Activated CD4-positive, alpha-beta T cell treated with anti-CD3 and anti-CD28 coated beads, Interleukin-10, Interleukin-2, amounts not matched to agents 100 ng/mL and 50 ng/mL, durations not matched to agents 16 hours and 8 hours (primary cell): ENCODE results near the gene MFN2.
A peak's percentile ranks its signal among the peaks of the same experiment; 100 is the strongest.
"Not testable (repeated sequence)": the region's sequence is repeated elsewhere in the genome, so short reads cannot be mapped to it uniquely, and the experiment has no call there.

Experiments
- DNase-seq: peaks from one replicate; pipeline ENCODE4 v3.0.0-alpha.2; 2020

MFN2 gene

DNA sequence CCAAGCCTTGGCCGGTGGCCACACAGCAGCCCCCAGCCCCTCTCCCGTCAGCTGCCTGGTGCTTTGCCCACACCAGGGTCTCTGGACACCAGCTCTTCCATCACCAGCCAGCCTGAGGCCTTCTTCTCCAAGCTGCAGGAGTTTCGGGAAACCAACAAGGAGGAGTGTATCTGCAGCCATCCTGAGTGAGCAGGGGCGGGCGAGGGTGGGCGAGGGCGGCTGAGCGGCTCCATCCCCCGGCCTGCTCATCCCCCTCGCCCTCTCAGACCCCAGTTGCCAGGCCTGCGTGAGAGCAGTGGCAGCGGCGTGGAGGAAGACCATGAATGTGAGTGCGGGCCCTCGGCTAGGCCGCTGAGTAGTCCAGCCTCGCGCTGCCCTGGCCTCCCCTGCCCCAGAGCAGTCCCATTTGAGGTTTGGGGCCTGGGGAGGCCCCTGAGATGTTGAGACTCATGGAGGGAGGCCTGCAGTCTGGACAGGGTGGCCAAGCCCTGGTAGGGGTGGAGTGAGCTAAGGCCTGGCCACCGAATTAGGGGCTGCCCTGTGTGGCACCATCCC lies 48.8 kb downstream of the MFN2 start:
- no peak for DNase-seq

DNA sequence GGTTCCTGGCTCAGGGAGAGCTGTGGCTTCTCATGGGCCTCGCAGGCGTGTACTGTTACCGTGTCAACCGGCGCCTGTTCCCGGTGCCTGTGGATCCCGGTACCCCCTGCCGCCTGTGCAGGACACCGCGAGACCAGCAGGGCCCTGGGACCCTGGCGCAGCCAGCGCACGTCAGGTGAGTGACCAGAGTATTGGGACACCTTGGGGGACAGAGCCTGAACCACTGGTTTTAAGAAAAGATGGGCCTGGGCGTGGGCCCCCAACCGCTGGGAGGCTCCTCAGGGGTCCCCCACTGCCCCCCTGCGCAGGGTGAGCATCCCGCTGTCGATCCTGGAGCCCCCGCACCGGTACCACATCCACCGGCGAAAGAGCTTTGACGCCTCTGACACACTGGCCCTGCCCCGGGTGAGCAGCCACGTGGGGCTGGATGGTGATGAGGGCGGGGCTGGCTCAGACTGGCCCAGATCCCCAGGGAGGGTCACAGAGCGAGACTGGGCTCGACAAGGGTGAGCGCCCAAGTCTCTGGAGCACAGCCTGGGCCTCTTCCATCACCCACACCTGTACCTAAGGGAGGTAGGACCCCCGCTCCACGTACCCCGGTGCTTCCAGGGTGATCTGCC lies 49.6 kb downstream of the MFN2 start:
- DNase-seq, result no peak

DNA sequence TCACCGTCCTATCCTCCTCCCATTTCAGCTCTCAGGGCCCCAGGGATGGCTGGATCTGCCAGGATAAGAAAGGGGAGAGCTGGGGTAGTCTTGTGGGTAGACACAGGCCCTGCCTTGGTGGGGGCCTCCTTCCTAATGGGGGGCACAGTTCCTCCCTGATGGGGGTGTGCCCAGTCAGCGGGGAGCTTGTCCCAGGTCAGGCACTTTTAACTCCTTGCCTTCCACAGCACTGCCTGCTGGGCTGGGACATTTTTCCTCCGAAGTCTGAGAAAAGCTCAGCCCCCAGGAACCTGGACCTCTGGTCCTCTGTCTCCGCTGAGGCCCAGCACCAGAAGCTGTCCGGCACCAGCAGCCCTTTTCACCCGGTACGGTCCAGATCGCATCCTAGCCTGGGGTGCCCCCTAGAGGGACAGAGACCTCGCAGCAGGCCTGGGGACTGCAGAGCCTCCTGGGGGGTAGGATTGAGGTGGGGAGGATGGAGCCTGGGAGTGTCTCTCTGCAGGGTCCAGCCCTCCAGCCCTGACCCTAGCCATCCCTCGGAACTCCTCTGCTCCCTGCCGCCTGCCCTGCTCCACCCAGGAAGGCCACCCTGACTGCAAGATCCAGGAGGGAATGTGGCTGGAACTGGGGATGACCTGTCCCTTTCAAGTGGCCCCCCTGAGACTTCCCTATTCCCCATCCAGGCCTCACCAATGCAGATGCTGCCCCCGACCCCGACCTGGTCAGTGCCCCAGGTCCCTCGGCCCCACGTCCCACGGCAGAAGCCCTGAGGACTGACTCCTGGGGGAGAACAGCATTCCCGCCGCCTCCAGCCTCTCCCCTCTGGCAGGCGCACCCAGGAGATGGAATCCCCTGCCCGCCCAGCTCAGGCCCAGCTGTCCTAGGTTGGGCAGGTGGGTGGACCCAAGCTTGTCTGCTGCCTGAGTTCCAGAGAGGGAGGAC lies 51.1 kb downstream of the MFN2 start:
- peak; percentile 64 for DNase-seq

DNA sequence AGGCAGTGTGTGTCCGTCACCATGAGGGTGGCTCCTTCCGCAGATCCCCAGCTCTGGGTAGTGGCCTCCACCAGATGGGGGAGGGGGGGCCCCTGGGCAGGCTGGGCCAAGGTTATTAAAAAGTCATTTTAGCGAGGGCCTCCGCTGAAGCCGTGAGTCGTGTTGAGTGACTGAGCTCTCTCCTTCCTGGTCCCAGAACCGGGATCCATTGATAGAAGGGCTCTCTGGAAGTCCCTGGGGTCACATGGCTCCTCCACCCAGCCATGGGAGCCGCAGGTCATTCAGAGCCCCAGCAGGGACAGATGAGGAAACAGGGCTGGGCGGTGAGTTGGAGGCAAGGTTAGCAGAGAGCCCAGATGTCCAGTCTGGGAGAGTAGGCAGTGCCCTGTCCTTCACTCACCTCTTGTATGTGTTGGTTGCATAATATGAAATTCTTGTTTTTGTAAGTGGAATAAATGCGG lies 51.9 kb downstream of the MFN2 start:
- DNase-seq, result no peak

DNA sequence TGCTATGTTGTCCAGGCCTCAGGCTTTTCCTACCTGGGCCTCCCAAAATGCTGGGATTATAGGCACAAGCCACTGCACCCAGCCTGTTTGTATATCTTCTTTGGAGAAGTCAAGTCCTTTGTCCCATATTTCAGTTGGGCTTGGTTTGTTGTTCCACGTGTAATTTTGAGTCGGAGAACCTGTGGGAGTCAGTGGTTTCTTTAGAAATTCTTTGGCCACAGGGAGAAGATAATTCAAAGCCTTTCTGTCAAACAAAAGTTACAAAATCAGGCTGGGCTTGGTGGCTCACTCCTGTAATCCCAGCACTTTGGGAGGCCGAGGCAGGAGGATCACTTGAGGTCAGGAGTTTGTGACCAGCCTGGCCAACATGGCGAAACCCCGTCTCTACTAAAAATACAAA lies 53.2 kb downstream of the MFN2 start:
- not testable (repeated sequence) for DNase-seq

DNA sequence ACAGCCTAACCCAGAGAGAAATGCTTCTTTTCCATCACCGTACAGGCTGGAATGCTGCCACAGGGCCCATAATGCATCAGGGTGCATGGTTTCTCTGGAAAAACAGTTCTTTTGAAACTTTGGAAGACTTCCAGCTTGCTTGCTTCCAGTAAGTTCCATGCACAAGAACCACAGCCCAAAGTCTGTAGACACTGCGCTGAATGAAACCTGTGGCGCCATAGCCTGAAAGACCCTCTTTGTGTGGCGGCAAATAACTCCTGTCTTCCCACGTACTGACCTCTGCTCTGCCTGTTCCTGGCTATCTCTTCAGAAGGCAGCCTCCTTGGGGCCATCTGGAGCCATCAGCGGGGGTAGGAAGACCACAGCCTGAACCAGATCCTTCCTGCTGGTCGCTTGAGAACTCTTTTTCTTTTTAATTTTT lies 54.1 kb downstream of the MFN2 start:
- no peak for DNase-seq

DNA sequence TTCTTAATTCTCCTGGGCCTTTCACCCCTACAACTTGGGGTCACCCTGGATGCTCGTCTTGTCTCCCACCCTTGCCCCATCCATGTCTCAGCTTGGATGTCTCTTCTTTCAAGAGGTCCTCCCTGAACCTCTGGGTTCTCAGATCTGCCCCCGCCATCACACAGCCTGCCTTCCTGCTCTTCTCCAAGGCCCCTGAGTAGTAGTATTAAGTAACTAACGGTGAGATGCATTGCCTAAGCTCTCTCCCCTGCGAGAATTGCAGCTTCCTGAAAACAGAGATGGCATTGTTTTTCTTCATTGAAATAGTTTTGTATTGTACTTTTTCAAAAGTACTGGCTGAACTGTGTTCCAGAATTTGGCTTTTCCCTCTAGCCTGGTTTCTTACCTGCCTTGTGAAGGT lies 55.1 kb downstream of the MFN2 start:
- DNase-seq, result no peak

DNA sequence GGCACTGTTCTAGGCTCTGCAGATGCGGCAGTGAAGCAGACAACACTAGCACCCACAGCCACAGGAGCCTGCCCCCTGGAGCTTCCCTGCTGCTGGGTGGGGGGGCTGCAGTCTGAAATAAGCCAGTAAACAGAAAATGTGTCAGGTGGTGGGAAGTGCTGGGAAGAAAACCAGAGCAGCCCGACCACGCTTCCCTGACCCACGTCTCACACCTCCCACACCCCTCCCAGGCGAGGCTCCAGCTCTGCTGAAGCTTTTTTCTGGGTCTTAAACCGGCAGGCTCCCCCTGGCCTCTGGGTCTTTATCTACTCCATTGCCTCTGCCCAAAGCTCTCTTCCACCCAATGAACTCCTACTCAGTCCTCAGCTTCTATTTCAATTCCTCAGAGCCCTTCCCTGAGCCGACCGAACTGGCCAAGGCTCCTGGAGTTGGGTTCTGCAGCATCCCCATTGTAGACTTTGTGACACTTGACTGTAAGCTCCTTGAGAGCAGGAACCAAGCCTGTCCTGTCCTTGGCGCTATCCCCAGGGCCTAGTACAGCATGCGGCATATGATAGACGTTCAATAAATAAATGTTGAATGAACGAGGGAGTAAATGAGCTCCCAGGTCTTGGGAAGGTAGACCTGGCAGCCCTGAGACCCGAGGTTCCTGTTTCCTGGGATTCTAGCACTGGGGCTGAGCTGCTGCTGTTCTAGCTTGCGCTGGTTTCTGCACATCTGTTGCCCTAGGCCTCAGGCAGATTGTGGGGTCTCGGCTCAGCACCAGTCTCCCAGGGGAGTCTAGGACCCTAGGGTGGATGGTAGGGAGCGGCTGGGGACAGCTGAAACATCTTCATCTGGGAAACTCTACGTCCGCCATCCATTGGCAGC lies 57.5 kb downstream of the MFN2 start:
- DNase-seq, result no peak

DNA sequence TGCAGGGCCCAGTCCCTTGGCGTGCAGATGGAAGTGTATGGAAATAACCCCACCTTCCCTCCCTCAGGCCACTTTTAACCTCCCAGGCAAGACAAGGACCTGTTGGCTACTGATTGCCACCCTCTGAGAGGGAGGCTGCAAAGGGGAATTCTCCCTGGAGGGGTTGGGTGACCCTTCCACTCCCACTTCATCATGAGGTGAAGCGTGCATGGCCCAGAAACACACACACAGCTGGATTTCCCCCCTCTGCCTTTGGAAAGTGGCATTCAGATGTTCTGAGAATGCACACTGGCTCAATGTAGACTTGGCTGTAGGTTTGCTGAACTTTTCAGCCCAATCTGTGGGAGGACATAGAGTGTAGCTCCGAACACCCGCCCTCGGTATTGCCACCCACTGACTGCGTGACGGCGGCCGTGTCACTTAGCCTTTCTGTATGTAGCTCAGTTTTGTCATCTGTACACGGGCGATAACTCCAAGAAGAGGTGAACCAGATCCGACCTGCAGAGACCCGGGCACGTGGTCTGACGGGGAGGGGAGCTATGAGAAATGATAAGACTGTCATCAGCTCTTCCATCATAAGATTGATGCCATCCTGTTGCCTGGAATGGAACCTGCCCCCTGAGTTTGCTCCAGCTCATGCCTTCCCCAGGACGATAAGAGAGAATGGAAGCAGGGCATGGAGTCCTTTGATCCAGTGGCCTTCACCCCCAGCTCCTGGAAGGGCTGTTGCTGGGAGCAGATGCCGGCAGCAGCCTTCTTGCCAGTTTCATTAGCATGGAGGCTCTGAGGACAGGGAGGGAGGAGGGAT lies 58.3 kb downstream of the MFN2 start:
- no peak for DNase-seq

DNA sequence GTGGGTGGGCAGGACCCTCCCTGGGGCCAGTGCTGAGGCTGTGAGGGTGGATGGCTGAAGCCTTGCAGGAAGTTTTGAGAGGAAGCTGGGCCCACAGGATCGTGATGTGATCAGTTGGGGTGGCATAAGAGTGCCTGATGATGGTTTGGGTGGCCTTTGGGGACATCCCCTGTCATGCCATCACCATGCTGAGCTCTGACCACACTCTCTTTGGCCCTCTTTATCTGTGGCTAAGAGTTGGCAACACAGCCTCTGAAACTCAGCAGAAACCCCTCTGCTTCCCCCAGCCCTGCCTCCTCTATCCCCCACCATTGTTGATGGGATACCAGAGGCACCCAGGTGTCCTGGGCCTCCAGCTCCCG lies 58.9 kb downstream of the MFN2 start:
- DNase-seq, result no peak

DNA sequence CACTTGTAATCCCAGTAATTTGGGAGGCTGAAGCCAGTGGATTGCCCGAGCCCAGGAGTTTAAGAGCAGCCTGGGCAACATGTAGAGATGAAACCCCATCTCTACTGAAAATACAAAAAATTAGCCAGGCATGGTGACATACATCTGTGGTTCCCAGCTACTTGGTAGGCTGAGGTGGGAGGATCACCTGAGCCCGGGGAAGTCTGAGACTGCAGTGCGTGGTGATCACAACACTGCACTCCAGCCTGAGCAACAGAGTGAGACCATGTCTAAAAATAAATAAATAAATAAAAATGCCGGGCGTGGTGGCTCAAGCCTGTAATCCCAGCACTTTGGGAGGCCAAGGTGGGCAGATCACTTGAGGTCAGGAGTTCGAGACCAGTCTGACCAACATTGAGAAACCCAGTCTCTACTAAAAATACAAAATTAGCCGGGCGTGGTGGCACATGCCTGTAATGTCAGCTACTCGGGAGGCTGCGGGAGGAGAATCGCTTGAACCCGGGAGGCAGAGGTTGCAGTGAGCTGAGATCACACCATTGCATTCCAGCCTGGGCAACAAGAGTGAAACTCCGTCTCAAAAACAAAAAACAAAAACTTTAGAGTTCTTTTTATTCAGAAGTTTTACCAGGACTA lies 59.7 kb downstream of the MFN2 start:
- DNase-seq, result not testable (repeated sequence)

DNA sequence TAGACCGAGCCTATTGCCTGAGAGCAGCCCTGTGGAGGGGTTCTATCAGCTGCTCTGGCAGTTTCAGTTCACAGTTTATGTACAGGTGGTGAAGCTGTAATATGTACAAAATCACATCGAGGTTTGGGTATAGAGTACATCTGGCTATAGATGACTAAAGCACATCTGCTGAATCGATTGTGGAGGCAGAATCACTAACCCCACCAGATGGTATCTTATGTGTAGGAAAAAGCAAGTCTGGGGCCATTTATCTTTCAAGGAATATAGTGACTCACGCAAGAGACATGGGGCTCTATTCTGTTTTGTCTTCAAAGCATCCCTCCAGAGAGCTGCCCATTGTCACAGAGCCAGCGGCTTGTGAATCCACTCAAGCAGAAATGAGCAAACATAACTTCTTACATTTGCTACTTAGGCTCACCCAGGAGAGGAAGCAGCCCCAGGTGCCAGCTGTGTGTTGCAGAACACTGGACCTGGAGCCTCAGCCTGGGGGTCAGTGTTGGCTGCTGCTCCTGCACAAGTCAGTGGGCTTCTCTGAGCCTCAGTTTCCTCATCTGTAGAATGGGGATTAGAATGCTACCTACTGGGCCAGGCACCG lies 60.3 kb downstream of the MFN2 start:
- DNase-seq, result peak; percentile 83

DNA sequence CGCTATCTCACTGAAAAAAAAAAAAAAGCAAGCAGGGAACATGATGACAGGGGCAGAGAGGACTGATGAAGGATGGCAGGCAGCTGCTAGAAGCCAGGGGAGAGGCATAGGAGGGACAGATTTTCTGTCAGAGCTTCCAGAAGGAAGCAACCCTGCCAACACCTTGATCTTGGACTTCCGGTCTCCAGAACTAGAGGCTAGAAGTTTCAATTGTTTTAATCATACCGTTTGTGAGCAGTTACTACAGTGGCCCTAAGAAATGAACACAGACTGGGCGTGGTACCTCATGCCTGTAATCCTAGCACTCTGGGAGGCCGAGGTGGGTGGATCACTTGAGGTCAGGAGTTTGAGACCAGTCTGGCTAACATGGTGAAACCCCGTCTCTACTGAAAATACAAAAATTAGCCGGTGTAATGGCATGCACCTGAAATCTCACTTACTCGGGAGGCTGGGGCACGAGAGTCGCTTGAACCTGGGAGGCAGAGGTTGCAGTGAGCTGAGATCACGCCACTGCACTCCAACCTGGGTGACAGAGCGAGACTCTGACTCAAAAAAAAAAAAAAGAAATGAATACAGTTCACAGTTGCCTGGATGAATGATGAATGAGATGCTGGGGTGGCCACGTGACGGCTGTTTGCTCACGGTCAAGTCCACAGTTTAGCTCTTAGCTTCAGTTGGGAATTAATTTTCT lies 64.1 kb downstream of the MFN2 start:
- peak; percentile 78 for DNase-seq

DNA sequence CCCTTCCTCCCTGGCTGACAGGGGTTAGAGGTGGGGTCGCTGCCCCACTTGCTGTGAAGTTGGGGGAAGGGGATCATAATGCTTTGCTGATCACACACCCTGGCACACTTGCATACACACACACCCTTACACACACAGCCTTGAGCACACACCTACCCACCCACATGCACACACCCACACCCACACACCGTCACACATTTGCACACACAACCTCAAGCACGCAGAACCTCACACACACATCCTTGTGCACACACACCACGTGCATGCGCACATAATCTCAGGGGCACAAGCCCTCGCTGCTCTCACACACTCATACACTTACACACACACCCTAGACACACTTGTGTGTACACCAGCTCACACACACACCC lies 66.5 kb downstream of the MFN2 start:
- no peak for DNase-seq

DNA sequence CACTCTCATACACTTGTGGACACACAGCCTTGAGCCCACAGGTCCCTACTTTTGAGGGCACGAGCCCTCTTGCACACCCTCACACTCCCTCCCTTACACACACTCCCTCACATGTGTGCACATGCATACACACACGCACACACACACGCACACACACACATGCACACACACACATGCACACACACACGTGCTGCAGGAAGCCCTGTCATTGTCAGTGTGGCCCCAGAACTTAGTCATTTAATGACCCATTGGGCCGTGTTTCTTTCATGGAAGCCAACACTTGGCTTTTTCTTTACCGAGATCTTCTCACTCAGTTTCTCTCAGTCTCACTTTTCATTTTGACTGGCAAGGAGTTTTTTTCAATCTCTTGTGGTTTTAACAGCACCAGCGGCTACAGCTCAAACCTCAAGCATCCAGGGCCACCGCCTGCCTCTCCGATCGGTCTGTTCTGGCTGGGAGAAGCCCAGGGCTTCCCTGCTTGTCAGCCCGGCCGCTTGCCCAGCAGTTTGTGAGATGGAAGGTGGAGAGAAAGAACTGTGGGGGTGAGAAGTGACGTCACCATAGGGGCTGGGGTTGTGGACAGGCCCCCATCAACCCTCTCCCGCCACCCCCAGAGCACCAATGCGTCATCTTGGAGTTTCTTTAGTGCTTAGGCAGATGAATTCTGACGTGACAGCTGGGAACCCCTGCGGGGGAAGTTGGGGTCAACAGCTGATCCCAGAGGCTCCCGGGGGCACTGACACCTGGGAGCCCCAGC lies 67.1 kb downstream of the MFN2 start:
- peak; percentile 96 for DNase-seq

DNA sequence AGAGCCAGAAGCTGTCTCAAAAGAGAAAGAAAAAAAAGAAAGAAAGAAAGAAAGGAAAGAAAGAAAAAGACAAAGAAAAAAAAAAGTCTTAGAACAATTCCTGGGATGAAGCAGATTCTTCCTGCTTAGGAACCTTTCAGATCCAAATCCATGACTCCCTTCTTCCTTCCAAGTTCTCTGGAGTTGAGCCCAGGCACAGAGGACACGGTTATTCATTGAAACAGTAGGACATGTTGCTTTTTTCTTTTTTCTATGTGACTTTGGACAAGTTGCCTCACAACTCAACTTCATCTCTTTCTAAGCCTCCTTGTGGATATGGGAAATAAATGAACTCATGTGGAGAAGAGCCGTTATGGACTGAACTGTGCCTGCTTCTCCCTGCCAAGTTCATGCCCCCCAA lies 68.1 kb downstream of the MFN2 start:
- no peak for DNase-seq

DNA sequence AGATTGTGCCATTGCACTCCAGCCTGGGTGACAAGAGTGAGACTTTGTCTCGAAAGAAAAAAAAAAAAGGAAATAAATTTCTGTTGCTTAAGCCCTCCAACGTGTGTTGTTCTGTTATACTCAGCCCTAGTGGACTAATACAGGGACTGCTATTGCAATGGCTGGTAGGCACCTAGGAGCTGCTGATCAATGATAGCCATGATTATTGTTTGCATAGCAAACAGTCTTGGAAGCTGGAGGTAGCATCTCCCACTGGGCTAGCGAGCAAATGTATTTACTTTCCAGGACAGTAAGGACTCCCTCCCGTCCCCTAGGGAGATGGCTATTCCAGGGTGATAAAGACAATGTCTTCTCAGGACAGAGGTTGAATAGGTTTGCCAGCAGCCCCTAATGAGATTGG lies 69.4 kb downstream of the MFN2 start:
- DNase-seq, result no peak

DNA sequence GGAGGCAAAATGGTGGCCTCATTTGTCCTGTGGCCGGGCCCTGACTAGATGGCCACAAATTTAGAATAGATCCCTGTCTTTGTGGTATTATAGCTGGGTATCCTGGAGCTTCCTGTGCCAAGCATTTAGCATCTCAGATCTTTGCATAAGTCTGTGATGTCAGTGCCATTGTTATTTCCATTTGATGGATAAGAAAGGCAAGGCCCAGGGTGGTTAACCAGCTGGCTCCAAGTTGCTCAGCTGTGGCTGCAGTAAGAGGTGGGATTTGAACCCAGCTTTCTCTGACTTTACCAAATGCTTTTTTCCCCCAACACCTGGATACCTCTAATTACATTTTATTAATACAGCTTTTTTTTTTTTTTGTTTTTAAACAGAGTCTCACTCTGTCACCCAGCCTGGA lies 71.1 kb downstream of the MFN2 start:
- no peak for DNase-seq

DNA sequence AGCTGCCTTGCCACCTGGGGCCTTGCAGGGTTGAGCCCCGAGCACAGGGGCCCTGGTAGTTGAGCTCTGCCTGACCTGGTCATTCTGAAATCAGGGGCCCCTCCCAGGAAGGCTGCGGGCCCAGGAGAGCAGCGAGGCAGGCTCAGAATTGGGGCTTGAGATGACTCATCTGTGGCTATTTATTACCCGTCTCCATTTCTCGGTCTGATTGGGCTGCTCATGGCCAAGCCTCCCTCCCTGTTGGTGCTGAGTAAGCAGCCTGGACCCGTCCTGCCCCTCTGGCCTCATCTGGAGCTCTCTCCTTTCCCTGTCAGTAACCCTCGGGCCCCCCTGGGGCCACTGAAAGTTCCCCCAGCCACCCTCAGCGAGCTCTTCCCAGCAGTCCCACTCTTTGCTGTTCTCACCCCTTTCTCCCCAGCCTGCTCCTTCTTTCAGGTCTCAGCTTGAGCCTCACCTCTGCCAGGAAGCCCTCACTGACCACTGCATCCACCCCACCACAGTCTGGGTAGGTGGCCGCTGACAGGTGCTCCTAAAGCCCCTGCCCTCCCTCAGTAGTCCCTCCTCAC lies 71.8 kb downstream of the MFN2 start:
- peak; percentile 96 for DNase-seq
